Measurements from ENCODE around the gene NEK2.
"Not testable (repeated sequence)": the region's sequence is repeated elsewhere in the genome, so short reads cannot be mapped to it uniquely, and the experiment has no call there.

NEK2 gene

DNA sequence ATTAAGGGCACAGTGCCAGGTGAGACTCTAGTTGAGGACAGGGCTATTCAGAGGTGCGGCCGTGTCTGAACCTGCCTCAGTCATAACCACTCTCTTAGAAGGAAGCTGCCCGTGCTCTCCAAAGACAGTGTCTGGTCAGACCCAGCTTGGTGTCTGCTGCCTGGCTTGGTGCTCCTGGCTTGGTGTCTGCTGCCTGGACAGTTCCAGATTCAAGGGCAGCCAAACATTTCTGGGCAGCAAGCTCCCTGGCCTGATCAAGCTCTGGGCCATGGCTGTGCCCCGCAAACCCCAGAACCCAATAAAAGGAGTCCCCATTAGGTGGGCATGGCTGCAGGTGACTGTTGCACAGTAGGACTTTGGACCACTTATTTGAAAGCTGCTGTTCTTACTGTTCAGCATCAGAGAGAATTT, 27.7 kb downstream of the NEK2 start:
- H3K4me2 ChIP-seq (ENCODE audit: low read depth, low read length, poor library complexity, severe bottlenecking): no peak overlapping the region
- H3K27me3 ChIP-seq (ENCODE audit: low read length): no peaks in the 10 kb centered on the region
- H3K4me3 ChIP-seq (ENCODE audit: insufficient read depth, low read length, poor library complexity, severe bottlenecking): no peak overlapping the region
- no peak overlapping the region for H3K27ac ChIP-seq (ENCODE audit: low read depth, low read length)
- H3K9ac ChIP-seq (ENCODE audit: low read length): no peak overlapping the region
- no peaks in the 10 kb centered on the region for H3K36me3 ChIP-seq (ENCODE audit: low read length)
- no peaks in the 10 kb centered on the region for H3K9me3 ChIP-seq (ENCODE audit: insufficient read depth, low read length)
- H4K20me1 ChIP-seq (ENCODE audit: low read depth, low read length): no peaks in the 10 kb centered on the region
- no peaks in the 10 kb centered on the region for H3K9me2 ChIP-seq (replicated peaks; ENCODE audit: insufficient read depth, low read length)
- H3F3A ChIP-seq (ENCODE audit: insufficient read depth): no peaks in the 10 kb centered on the region
- no peak overlapping the region for H2AFZ ChIP-seq (ENCODE audit: low read depth, low read length, severe bottlenecking)
- no peaks in the 10 kb centered on the region for H3K79me2 ChIP-seq (ENCODE audit: insufficient read depth, low read length)
- TF ChIP-seq EZH2phosphoT487 (conservative IDR thresholded peaks at IDR 0.05; ENCODE audit: low read length): no peak
- TF ChIP-seq, protein P1, sequence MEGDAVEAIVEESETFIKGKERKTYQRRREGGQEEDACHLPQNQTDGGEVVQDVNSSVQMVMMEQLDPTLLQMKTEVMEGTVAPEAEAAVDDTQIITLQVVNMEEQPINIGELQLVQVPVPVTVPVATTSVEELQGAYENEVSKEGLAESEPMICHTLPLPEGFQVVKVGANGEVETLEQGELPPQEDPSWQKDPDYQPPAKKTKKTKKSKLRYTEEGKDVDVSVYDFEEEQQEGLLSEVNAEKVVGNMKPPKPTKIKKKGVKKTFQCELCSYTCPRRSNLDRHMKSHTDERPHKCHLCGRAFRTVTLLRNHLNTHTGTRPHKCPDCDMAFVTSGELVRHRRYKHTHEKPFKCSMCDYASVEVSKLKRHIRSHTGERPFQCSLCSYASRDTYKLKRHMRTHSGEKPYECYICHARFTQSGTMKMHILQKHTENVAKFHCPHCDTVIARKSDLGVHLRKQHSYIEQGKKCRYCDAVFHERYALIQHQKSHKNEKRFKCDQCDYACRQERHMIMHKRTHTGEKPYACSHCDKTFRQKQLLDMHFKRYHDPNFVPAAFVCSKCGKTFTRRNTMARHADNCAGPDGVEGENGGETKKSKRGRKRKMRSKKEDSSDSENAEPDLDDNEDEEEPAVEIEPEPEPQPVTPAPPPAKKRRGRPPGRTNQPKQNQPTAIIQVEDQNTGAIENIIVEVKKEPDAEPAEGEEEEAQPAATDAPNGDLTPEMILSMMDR (IDR thresholded peaks at IDR 0.05; ENCODE audit: insufficient read depth, low read length, poor library complexity, severe bottlenecking): no peak

DNA sequence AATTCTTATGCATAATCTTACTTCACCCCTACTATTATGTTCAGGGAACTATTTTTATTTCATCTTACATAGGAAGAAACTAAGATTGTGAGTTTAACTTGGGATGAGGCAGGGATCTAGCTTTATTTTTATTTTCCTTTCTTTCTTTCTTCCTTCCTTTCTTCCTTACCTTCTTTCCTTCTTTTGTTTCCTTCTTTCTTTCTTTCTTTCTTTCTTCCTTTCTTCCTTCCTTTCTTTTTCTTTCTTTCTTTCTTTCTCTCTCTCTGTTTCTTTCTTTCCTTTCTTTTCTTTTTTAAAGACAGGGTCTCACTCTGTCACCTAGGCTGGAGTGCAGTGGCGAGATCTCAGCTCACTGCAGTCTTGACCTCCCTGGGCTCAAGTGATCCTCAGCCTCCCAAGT, 28.9 kb downstream of the NEK2 start:
- Histone ChIP-seq H3K79me2 (ENCODE audit: insufficient read depth, low read length) (no peaks in the 10 kb centered on the region), H3K27me3 (ENCODE audit: low read length) (no peaks in the 10 kb centered on the region), H3K9ac (ENCODE audit: low read length) (no peak overlapping the region), H3K27ac (ENCODE audit: low read depth, low read length) (no peak overlapping the region), H2AFZ (ENCODE audit: low read depth, low read length, severe bottlenecking) (no peak overlapping the region), H3F3A (ENCODE audit: insufficient read depth) (no peaks in the 10 kb centered on the region), H3K4me3 (ENCODE audit: insufficient read depth, low read length, poor library complexity, severe bottlenecking) (no peak overlapping the region), H3K9me2 (replicated peaks; ENCODE audit: insufficient read depth, low read length) (no peaks in the 10 kb centered on the region), H4K20me1 (ENCODE audit: low read depth, low read length) (no peaks in the 10 kb centered on the region), H3K4me2 (ENCODE audit: low read depth, low read length, poor library complexity, severe bottlenecking) (no peak overlapping the region), H3K36me3 (ENCODE audit: low read length) (no peaks in the 10 kb centered on the region), H3K9me3 (ENCODE audit: insufficient read depth, low read length) (no peaks in the 10 kb centered on the region)
- TF ChIP-seq, protein P1 (IDR thresholded peaks at IDR 0.05; ENCODE audit: insufficient read depth, low read length, poor library complexity, severe bottlenecking): no peak
- TF ChIP-seq EZH2phosphoT487 (conservative IDR thresholded peaks at IDR 0.05; ENCODE audit: low read length): no peak

- H3K27me3 ChIP-seq (ENCODE audit: low read length); H2AFZ ChIP-seq (ENCODE audit: low read depth, low read length, severe bottlenecking); H3K9me2 ChIP-seq (replicated peaks; ENCODE audit: insufficient read depth, low read length); H3K79me2 ChIP-seq (ENCODE audit: insufficient read depth, low read length); H3K4me2 ChIP-seq (ENCODE audit: low read depth, low read length, poor library complexity, severe bottlenecking); H3K9me3 ChIP-seq (ENCODE audit: insufficient read depth, low read length); H3K4me3 ChIP-seq (ENCODE audit: insufficient read depth, low read length, poor library complexity, severe bottlenecking); H3K36me3 ChIP-seq (ENCODE audit: low read length); H4K20me1 ChIP-seq (ENCODE audit: low read depth, low read length); H3K9ac ChIP-seq (ENCODE audit: low read length); H3F3A ChIP-seq (ENCODE audit: insufficient read depth); H3K27ac ChIP-seq (ENCODE audit: low read depth, low read length): not testable (repeated sequence)
Measured at GRCh38 chr1:211645601-211646000, 29.8 kb downstream of the NEK2 start.

- H3K27ac ChIP-seq (ENCODE audit: low read depth, low read length): no peak overlapping the region
- no peak overlapping the region for H3K4me2 ChIP-seq (ENCODE audit: low read depth, low read length, poor library complexity, severe bottlenecking)
- no peak for TF ChIP-seq EZH2phosphoT487 (conservative IDR thresholded peaks at IDR 0.05; ENCODE audit: low read length)
- TF ChIP-seq, protein P1 (IDR thresholded peaks at IDR 0.05; ENCODE audit: insufficient read depth, low read length, poor library complexity, severe bottlenecking): no peak
- no peak overlapping the region for H3K9ac ChIP-seq (ENCODE audit: low read length)
- no peaks in the 10 kb centered on the region for H3F3A ChIP-seq (ENCODE audit: insufficient read depth)
- no peaks in the 10 kb centered on the region for H4K20me1 ChIP-seq (ENCODE audit: low read depth, low read length)
- no peaks in the 10 kb centered on the region for H3K36me3 ChIP-seq (ENCODE audit: low read length)
- no peaks in the 10 kb centered on the region for H3K9me2 ChIP-seq (replicated peaks; ENCODE audit: insufficient read depth, low read length)
- no peak overlapping the region for H3K4me3 ChIP-seq (ENCODE audit: insufficient read depth, low read length, poor library complexity, severe bottlenecking)
- H2AFZ ChIP-seq (ENCODE audit: low read depth, low read length, severe bottlenecking): no peak overlapping the region
- H3K79me2 ChIP-seq (ENCODE audit: insufficient read depth, low read length): no peaks in the 10 kb centered on the region
- no peaks in the 10 kb centered on the region for H3K9me3 ChIP-seq (ENCODE audit: insufficient read depth, low read length)
- H3K27me3 ChIP-seq (ENCODE audit: low read length): no peaks in the 10 kb centered on the region
Measured at GRCh38 chr1:211644653-211645052, 30.8 kb downstream of the NEK2 start.

All from SU-DHL-6 (cell line).